ENCODE results near the gene IGF1R.

The IGF1R gene

DNA sequence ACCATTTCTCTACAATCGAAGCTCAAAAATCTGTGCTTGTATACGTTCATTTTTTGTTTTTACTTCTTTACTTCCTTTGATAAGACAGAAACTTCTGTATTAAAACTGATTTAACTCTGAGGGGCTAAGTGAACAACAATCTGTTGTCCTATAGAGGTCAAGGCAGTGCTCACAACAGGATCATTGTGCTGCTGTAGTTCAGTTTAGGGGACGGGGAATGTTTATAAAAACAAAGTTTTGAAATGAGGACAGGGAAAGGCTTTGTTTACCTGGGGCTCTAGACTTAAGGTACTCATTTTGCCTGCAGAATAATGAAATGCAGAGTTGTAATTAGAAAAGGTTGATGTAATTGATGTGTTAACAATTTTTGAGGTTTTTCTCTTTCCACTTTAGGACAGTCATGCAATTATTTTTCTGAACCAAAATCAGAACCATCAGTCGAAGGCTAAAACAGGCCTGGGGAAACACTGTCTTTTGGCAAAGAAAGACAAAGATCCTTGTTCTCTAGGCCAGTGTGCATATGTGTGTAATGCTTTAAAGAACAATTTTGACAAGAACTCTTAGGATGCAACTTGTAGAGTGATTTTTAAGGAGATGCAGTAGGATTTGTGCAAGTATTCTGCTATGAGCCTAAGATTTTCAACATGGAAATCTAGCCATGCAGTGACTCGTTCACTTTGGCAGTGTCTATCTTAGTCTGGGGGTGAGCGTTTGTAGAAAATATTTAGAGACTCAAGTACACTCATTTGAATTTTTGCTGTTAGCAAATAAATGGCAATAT, 194.0 kb downstream of the IGF1R start:
- TF ChIP-seq, protein P1, sequence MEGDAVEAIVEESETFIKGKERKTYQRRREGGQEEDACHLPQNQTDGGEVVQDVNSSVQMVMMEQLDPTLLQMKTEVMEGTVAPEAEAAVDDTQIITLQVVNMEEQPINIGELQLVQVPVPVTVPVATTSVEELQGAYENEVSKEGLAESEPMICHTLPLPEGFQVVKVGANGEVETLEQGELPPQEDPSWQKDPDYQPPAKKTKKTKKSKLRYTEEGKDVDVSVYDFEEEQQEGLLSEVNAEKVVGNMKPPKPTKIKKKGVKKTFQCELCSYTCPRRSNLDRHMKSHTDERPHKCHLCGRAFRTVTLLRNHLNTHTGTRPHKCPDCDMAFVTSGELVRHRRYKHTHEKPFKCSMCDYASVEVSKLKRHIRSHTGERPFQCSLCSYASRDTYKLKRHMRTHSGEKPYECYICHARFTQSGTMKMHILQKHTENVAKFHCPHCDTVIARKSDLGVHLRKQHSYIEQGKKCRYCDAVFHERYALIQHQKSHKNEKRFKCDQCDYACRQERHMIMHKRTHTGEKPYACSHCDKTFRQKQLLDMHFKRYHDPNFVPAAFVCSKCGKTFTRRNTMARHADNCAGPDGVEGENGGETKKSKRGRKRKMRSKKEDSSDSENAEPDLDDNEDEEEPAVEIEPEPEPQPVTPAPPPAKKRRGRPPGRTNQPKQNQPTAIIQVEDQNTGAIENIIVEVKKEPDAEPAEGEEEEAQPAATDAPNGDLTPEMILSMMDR (IDR thresholded peaks at IDR 0.05; ENCODE audit: borderline replicate concordance, extremely low read depth, low read length, poor library complexity, severe bottlenecking), result no peak
- TF ChIP-seq EZH2 (IDR thresholded peaks at IDR 0.05; ENCODE audit: borderline replicate concordance, low read depth, low read length, severe bottlenecking), result no peak
- Histone ChIP-seq H3K9me3 (ENCODE audit: insufficient read depth, low read length, severe bottlenecking) (no peaks in the 10 kb centered on the region), H3K79me2 (ENCODE audit: insufficient read depth, low read length) (peaks cover 49% of the 10 kb centered on the region), H3K36me3 (ENCODE audit: insufficient read depth, low read length) (no peaks in the 10 kb centered on the region), H3K4me2 (ENCODE audit: insufficient read depth, low read length) (no peak overlapping the region), H3K4me1 (ENCODE audit: insufficient read depth, low read length) (peaks cover 10% of the 10 kb centered on the region), H3K27me3 (ENCODE audit: insufficient read depth, low read length, poor library complexity) (no peaks in the 10 kb centered on the region), H3K4me3 (ENCODE audit: low read depth in 1 of 2, low read length in 2 of 2) (no peak overlapping the region), H3K27ac (ENCODE audit: low read length) (no peak overlapping the region), H2AFZ (ENCODE audit: low read depth, low read length) (no peak overlapping the region), H4K20me1 (ENCODE audit: insufficient read depth, low read length) (peaks cover 36% of the 10 kb centered on the region), H3K9ac (ENCODE audit: low read depth, low read length) (no peak overlapping the region)
- ATAC-seq (ENCODE audit: insufficient read depth, low read depth) (no peak), DNase-seq (no peak)

DNA sequence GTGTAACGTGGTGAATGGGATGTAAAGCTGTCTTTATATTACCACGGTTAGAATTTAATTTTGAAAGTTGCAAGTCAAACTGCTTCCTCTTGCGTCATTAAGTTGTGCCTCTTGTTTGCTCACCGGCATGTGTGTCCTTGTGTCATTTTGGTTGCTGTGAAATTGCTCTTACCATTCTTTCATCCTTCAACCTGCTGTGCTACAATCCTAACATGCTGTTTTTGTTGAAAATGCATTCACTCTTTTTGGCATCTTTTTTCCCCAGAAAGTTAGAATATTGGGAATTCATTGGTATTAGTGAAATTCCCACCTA, 194.6 kb downstream of the IGF1R start:
- Histone ChIP-seq H3K79me2 (ENCODE audit: insufficient read depth, low read length) (peaks cover 55% of the 10 kb centered on the region), H3K4me2 (ENCODE audit: insufficient read depth, low read length) (no peak overlapping the region), H3K4me1 (ENCODE audit: insufficient read depth, low read length) (peaks cover 10% of the 10 kb centered on the region), H3K36me3 (ENCODE audit: insufficient read depth, low read length) (no peaks in the 10 kb centered on the region), H3K9ac (ENCODE audit: low read depth, low read length) (no peak overlapping the region), H2AFZ (ENCODE audit: low read depth, low read length) (no peak overlapping the region), H3K9me3 (ENCODE audit: insufficient read depth, low read length, severe bottlenecking) (no peaks in the 10 kb centered on the region), H3K4me3 (ENCODE audit: low read depth in 1 of 2, low read length in 2 of 2) (no peak overlapping the region), H3K27me3 (ENCODE audit: insufficient read depth, low read length, poor library complexity) (no peaks in the 10 kb centered on the region), H4K20me1 (ENCODE audit: insufficient read depth, low read length) (peaks cover 39% of the 10 kb centered on the region), H3K27ac (ENCODE audit: low read length) (no peak overlapping the region)
- ATAC-seq (ENCODE audit: insufficient read depth, low read depth) (no peak), DNase-seq (no peak)
- TF ChIP-seq EZH2 (IDR thresholded peaks at IDR 0.05; ENCODE audit: borderline replicate concordance, low read depth, low read length, severe bottlenecking), result no peak
- TF ChIP-seq, protein P1 (IDR thresholded peaks at IDR 0.05; ENCODE audit: borderline replicate concordance, extremely low read depth, low read length, poor library complexity, severe bottlenecking), result no peak

DNA sequence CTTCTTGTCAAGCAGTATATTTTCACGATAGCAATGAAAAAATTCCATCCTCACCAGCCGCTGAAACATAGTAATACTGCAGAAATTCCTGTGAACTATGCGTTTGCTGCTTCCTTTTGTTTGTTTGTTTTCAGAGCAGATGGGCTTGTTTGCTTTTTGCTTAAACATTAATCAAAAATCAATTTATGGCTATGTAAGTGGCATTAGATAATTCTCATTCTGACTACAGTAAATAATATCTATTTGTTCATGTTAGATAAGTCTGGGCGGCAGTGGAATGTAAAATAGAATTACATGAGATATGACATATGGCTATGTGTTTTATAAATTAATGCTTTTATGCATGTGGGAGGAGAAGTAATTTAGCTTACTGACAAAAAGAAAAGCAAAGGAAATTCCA, 195.5 kb downstream of the IGF1R start:
- H3K79me2 ChIP-seq (ENCODE audit: insufficient read depth, low read length), result peaks cover 62% of the 10 kb centered on the region
- TF ChIP-seq EZH2 (IDR thresholded peaks at IDR 0.05; ENCODE audit: borderline replicate concordance, low read depth, low read length, severe bottlenecking), result no peak
- TF ChIP-seq, protein P1 (IDR thresholded peaks at IDR 0.05; ENCODE audit: borderline replicate concordance, extremely low read depth, low read length, poor library complexity, severe bottlenecking), result no peak

More for the DNA sequence above, 195.5 kb downstream of the IGF1R start:
- no peak for ATAC-seq (ENCODE audit: insufficient read depth, low read depth)
- no peak for DNase-seq
- Histone ChIP-seq H3K27me3 (ENCODE audit: insufficient read depth, low read length, poor library complexity) (no peaks in the 10 kb centered on the region), H3K4me1 (ENCODE audit: insufficient read depth, low read length) (peaks cover 10% of the 10 kb centered on the region), H3K36me3 (ENCODE audit: insufficient read depth, low read length) (no peaks in the 10 kb centered on the region), H3K9me3 (ENCODE audit: insufficient read depth, low read length, severe bottlenecking) (no peaks in the 10 kb centered on the region), H3K27ac (ENCODE audit: low read length) (no peak overlapping the region), H3K9ac (ENCODE audit: low read depth, low read length) (no peak overlapping the region), H2AFZ (ENCODE audit: low read depth, low read length) (no peak overlapping the region), H3K4me3 (ENCODE audit: low read depth in 1 of 2, low read length in 2 of 2) (no peak overlapping the region), H3K4me2 (ENCODE audit: insufficient read depth, low read length) (no peak overlapping the region), H4K20me1 (ENCODE audit: insufficient read depth, low read length) (peaks cover 37% of the 10 kb centered on the region)

Measured in DND-41 (cell line).